Measurements from ENCODE around the gene PIP4K2C.
"Not testable (repeated sequence)": the region's sequence is repeated elsewhere in the genome, so short reads cannot be mapped to it uniquely, and the experiment has no call there.

The PIP4K2C gene

DNA sequence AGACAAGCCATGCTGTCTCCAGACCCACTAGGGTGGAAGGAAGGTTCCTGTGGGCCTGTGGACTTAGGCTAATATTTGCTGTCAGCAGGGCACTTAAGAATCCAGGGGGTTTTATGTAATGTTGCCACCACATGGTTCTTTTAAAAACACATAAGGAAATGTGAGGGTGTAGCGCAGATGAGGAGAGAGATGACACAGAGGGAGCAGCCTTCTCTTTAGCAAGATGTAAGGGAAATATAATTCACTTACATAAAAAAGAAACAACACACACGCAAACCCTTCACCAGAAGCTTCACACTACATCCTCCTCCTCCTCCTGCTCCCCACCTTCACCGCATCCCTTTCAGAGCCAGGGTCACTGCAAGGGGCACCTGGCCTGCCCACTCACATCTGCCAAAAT, 4.9 kb upstream of the PIP4K2C start:
- no peak for DNase-seq

DNA sequence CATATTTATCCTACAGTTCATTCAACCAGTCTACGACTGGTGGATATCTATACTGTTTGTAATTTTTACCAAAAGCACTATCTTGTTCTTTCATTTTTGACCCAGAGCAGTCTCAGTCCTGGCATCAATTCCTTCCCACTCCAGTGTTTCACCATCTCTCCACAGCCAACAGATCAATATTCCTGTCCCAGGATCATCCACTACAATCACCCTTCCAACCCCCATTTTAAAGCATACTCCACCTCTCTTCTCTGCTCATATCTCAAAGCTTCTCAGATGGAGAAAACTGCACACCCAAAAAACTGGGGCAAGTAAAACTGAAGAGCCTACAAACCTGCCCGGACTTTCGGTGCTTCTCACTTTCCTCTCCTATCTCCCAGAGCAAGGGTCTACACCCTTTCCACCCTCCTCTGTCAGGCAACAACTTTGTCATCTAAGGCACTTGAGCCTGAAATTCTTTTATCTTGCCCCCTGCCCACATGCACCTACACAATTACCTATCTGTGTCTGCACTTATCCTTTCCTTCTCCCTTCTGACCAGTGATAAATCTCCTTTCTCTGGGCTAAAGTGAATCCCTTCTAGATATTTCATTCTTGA, 4.1 kb upstream of the PIP4K2C start:
- DNase-seq, result no peak

DNA sequence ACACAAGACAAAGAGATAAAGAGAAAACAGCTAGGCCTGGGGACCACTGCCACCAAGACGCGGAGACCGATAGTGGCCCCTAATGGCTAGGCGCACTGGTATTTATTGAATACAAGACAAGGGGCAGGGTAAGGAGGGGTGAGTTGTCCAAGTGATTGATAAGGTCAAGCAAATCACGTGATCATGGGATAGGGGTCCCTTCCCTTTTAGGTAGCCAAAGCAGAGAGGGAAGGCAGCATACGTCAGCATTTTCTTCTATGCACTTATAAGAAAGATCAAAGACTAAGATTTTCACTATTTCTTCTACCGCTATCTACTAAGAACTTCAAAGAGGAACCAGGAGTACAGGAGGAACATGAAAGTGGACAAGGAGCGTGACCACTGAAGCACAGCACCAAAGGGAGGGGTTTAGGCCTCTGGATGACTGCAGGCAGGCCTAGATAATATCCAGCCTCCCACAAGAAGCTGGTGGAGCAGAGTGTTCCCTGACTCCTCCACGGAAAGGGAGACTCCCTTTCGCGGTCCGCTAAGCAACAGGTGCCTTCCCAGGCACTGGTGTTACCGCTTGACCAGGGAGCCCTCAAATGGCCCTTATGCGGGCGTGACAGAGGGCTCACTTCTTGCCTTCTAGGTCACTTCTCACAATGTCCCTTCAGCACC, 1.9 kb upstream of the PIP4K2C start:
- not testable (repeated sequence) for DNase-seq

DNA sequence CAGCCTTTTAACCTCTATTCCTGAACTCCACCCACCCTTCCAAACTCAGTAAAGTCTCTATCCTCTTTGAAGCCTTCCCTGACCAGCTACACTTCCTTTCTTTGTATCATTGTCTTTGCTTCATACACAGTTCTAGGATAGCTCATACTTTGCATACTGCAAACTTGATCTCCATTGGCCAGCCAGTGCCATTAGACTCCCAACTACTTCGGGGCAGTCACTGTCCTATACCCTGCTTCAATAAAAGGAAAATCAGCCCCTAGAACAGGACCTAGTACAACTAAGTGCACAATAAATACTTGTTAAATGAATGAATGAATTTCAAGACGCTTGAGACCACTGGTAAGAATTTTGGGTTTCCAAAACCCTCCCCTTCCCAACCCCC, 521 bp upstream of the PIP4K2C start:
- DNase-seq, result no peak

DNA sequence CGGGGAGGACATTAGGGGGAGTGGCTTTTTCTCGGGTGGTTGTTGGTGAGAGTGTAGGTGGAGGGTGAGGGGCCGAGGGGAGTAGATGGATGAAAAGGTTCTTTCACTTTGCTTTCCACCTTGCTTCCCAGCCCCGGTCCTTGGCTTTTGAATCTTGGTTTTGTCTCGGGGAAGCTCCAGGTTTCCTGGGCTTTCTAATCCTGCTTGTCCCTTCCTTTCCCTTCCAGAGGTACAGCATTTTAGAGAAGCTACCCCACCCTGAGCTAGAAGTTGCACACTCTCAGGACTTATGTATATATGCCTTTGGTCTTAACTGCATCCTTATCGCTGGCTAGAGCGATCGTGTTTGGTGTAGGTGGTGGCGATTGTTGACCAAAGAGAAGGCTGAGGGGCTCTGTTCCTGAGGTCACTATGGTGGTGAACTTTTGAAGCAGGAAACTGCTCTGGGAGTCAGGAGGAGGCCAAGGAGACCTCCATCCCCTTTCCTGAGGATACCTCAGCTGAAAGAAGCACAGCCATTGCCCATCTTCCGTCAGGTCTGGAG, 862 bp downstream of the PIP4K2C start:
- no peak for DNase-seq

DNA sequence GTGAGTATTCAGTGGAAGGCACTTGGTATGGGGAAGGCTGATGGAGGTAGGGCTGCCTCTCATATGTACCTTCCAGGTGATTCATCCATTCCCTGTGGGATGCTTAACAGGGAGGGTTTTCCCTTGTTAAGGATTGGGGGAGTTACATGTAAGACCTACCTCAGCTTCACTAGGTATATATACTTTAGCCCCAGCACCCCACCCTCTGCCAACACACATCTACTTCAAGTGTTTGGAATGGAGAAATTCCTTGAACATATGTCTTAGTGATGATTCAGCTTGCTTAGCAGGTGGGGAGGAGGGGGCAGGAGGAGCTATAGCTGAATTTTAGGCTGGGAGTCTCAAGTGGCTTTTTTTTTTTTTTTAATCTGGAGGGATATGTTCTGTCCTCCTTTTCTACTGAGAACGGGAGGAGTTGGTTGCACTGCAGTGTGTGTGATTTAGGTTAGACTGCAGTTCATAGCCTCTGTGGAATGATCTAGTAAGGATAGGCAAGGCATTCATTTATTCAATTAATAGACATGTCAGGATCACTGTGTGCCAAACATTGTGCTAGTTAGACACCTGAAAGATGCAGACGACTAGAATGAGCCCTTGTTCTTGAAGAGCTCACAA, 1.7 kb downstream of the PIP4K2C start:
- no peak for DNase-seq

DNA sequence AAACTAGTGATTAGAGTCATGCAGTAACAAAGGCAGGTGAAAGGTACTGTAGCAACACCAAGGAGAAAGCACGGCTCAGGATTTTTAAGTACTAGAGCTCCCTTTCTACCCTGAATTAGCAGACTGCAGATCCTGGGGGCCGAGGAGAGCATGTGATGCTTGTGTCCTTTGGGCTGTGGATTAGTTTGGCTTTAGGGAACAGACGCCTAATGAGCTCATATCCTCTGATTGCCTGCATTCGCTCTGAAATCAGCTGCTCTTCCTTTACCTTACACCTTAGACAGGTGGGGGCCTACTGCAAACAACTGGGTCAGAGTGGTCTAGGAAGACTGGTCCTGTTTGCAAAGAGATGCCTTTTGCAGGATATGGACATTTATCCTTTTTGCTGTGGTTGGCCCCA, 2.2 kb downstream of the PIP4K2C start:
- no peak for DNase-seq

DNA sequence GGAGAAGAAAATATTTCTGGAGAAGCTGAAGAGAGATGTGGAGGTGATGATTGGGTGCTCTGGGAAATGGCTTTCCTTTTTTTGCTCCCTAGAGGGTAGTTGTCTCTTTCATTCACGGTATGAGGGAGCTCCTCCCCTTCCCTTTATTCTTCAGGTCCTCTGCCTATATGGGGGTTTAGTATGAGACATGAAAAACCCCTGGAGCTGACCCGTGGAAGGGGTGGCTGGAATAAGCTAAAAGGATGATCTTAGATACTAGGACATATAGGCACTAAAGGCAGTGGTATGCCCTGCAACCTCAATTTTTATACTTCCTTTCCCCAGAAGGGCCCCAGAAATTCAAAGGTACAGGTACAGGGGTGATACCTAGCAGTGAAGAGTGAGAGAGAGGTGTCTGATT, 9.4 kb downstream of the PIP4K2C start:
- DNase-seq, result no peak

DNA sequence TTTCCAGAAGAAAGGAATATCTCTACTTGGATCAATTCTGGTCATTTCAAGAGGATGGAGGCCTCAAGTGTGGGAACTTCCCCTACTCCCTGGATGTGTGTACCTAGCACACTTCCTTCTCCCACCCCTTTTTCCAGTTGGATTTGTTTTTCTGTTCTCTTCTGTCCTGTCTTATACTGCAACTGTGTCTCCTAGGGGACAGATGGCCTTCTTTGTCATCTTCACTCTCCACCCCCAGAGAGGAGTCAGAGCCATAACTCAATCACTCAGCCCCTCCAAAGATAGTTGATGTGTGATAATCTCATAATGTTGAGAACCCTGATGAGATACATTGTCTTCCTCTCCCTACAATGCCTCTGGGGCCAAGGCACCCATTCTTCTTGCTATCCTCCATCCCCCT, 11.6 kb downstream of the PIP4K2C start:
- DNase-seq, result no peak

DNA sequence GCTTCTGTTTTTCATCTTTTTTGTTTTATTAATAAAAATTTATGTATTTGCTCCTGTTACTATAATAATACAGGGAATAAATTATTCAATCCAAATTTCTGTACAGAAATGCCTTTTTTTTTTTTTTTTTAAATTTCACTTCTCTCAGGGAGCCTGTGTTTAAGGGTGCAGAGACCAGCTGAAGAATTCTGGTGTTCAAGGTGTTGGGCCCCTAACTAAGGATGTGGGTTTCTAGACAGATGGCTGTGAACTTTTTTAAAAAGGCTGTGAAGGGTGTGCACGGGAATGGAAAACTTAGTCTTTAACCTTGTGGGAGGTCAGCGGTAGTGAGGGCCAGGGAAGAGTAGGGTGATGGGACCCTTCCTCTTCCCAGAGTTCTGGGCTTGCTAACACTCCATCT, 12.3 kb downstream of the PIP4K2C start:
- DNase-seq, result no peak

DNA sequence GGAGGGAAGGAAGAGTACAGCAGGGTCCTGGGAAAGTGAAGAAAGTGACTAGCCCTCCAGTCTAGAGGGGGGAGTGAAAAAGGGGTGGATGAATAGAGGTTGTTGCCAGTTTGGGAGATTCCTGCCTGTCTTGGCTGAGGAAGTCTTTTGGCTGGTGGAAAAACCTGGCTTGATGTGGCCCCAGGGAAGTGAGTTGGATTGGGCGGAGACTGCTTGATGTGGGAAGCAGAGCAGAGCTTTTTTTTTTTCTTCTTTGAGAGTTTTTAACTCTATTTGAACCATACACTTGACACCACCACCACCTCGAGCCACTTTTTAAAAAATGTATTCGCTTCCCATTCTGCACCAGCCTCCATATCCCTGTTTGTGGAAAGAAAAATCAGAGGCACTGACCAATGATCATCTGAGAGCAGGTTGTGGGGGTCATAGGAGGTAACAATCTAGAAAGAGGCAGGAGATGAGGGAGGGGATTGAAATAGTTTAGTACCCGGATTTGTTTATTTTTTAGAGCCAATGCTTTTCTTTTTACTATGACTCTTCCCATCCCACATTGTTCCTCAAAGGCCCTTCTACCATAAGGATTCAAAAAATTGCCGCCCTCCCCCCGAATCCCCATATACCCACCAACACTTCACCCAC, 12.9 kb downstream of the PIP4K2C start:
- DNase-seq, result peak; percentile 31

DNA sequence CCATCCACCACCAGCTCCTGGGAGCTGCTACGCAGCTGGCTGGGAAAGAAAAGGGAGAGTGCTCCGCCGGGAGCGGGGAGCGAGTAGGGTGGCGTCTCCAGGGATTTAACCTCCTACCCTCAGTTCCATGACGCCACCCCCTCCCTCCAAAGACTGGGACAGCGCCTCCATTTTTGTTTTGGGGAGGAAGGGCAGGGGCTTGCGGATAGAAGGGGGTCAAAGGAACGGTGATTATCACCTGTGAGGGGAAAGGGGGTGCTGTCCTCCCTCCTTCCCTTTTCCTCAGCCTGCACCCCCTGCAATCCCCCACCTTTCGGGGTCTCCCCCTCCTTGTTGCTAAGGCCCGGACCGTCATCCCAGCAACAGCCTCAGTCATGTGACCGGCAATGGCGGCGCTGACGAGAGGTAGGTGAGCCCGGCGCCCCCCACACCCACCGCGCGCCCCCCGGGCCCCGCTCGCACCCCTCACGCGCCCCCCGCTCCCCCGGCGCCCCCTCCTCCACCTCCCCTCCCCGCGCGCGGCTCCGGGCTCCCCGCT, 13.5 kb downstream of the PIP4K2C start, which contains the start of gene DTX3:
TSS of gene DTX3 (plus strand) at position 371 of the 538 bp plus-strand sequence. CDS start 1,694 bp downstream, outside the sequence.
- DNase-seq, result peak; percentile 57

DNA sequence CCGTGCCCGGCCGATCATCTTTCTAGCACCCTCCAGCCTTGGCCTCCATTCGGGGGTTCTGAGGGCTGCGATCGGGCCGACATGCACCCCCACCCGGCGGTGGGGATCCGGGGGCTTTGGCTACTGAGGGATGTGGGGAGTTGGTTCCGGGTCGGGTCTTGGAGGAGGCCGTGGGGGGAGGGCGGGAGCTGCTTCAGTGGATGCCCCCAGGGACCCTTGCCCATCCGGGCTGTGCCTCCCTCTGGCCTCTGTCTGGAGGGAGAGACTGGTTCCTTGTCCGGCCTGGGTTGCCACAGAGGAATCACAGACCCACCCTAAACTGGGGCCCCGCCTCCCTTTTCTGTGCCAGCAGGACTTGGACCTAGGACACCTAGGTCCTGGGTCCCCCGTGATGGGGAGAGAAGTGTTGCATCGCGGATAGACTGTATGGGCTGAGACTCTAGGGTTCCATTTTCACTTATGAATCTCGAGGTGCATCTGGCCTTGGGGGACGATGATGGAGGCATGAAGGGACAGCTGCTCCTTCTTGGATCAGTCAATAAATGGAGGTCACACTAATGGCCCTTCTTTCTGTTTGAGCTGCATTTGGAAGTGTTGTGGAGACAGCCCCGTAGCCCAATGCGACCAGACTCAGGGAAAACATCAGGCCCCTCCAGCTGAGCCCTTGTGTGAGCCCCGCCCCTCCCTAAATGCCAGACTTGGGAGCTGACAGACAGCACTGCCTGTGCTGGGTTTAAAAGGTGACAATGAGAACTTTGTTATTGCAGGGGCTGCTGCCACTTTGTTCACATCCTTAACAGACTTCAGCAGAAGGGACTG, 14.2 kb downstream of the PIP4K2C start:
- DNase-seq, result no peak

DNA sequence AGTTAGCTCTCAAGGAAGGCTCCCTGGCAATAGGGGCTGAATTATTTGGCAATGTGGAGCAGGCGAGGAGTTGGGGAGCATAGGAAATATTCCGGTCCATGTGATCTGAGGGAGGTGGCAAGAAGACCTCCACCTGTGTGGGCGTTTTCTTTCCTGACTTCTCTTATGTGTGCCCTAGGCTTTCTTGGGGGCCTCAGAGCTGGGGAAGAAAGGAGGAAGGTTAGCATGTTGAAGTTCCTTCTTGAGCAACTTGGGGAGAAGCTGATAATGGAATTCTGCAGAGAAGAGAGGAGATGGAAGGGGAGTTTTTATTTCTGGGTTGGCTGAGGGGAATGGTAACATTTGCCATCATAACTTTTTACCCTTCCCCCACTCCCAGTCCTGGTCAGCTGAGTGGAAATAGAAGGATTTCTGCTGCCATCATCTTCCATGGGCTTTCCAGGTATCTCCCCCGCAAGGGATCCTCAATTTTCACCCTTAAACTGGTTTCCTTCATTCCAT, 14.9 kb downstream of the PIP4K2C start:
- no peak for DNase-seq

DNA sequence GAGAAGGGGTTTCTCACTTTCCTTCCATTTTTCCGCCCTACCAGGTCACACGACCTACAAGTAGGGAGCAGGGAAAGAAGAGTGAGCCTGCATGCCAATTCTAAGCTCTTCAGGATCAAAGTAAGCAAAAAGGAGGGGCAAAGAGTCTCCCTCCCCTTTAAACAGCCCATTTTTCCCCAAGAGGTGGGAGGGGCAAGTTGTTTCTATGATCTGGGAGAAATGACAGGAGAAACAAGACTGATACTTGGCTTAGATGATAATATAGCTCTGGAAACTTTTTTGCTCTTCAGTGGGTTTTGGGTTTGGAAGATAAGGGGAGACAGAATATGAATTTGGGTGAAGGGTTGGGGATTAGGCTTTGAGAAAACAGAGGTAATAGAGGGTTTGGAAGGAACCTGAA, 15.4 kb downstream of the PIP4K2C start:
- no peak for DNase-seq

DNA sequence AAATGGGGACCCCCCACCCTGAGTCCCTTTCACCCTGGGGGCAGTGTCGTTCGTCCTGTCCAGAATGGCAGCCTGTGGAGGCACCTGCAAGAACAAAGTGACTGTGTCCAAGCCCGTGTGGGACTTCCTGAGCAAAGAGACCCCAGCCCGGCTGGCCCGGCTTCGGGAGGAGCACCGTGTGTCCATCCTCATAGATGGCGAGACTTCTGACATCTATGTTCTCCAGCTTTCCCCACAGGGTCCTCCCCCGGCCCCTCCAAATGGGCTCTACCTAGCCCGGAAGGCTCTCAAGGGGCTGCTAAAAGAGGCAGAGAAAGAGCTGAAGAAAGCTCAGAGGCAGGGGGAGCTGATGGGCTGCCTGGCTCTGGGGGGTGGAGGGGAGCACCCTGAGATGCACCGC, 15.8 kb downstream of the PIP4K2C start:
- no peak for DNase-seq

DNA sequence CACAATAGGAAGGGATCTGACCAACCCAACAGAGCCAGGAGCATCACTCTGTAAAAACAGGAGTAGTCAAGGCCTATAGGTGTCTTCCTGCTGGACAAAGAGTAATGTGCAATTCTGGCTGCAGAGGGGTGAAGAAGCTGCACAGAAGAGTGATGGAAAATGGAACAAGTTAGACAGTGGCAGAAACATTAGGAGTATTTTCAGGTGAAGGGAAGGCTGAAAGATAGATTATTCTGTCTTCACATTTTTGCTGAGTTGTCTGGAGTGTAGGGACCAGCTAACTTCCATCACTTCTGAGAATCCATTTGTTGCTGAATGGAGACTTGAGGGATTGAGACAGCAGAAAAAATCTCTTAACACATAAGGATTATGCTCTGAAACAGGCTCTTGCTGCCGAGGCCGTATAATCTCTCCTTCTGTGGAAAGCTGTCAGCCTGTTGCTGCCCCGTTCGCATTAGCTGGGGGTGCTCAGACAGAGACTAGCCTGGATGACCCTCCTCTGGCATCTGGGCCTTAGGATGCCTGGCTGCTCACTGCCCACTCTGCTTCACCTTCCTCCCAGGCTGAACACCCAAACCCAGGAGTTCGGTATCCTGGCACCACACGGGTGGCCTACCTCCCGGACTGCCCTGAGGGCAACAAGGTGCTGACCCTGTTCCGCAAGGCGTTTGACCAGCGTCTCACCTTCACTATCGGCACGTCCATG, 17.1 kb downstream of the PIP4K2C start:
- no peak for DNase-seq

DNA sequence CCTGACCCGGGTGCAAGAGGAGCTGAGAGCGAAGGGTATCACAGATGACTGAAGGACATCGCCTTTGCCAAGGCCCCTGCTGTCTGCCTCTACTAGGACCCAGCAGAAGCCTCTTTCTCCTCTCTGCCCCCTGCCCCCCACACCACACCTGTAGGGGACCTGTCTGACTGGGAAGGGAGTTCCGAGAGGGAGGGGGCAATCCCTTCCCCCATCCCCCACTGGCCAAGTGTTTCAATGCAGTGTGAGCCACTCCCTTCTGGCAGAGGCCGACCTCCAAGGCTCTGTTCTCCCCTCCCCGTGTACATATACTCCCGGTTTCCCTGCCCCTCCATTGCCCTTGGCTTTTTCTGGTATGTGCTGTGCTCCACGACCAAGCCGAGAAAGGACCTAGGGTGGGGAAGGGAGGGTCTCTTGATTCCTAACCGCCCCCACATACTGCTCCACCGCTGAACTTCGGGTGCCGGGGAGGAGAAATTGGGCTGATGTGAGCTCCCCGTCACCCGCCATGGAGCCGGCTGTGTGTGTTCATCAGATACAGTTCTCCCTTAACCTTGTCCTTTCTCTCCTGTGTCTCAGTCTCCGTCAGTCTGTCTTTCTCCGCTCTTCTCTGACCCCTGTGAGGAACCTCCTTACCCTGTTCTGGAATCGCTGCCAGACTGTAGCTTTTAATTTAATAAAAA, 18.2 kb downstream of the PIP4K2C start:
- DNase-seq, result no peak

DNA sequence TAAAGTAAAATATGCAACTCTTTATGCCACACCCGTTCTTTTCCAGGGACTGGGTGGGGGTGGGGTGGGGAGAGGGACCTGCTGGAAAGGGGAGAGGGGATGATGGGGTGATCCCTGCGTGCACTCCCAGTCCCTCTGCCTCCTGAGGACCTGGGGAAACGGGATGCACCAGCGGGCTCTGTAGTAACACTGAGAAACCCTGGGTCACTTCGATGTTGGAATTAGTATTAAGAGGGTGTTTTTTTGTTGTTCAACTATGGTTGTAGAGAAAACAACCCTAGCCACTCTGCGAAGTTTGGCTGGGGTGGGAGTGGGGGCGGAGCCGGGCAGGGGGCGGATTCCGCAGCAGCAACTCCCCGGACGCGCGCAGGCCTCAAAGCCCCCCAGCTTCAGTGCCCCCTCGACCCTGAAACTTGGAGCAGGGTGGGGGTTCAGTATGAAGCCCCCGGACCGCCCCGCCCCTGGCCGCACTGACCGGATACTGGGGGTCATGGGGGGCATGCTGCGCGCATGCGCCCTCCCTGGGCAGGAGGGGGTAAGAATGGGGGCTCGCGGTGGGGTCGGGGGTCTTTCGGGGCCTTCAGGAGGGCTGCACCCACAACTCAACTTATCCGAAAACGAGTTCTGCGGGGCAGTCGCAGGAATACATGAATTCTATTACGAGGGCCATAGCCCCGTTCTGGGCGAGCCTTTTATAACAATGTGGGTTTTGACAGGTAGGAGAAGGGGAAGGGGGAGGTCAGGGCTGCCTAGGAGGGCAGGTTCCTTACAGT, 19.0 kb downstream of the PIP4K2C start:
- DNase-seq, result no peak

DNA sequence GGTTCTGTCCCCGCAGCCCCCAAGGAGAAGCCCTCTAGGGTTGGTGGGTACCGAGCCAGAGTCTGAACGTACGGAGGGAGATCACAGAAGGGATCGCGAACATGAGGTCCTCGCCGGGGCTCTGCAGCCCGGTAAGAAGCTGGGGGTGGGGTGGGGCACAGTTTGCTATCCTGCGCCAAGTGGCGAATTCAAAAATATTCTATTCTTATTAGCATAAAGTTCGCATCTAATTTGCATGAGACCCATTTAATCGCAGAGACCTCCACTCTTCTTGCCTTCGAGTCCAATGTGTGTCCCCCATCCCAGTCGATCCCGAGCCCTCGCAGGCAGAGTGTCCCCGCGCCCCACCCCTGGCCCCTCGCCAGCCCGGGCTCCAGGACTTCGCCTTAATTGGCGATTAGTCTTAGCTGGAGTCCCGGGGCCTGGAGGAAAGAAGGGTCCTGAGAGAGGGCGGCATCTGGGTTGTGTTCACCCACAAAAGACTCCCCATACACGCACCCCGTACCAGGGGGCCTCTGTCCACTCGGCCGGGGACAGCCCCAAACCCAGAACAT, 19.6 kb downstream of the PIP4K2C start:
- peak; percentile 20 for DNase-seq
